GM18507 (cell line): ENCODE measurements around the gene GABRE.
"Not testable (repeated sequence)": the region's sequence is repeated elsewhere in the genome, so short reads cannot be mapped to it uniquely, and the experiment has no call there.

ENCODE experiments used
- DNase-seq: peaks from one replicate; pipeline ENCODE4 v3.0.0; 2011; ENCODE audit warnings: low read depth; ENCODE audit not compliant: insufficient read length; ENCODE audit errors: extremely low spot score
- FAIRE-seq: peaks from 2 replicates; lab custom pipeline; 2011; peaks lifted over from hg19 to GRCh38; lab: Jason Lieb, UNC

GABRE gene

GRCh38 chrX:151973060-151973661 is 1.3 kb downstream of the GABRE start:
- no peak for FAIRE-seq

GRCh38 chrX:151970661-151971060 is 3.8 kb downstream of the GABRE start:
- DNase-seq (no peak), FAIRE-seq (no peak)

More at GRCh38 chrX:151973060-151973661, 1.3 kb downstream of the GABRE start:
- no peak for DNase-seq

DNA sequence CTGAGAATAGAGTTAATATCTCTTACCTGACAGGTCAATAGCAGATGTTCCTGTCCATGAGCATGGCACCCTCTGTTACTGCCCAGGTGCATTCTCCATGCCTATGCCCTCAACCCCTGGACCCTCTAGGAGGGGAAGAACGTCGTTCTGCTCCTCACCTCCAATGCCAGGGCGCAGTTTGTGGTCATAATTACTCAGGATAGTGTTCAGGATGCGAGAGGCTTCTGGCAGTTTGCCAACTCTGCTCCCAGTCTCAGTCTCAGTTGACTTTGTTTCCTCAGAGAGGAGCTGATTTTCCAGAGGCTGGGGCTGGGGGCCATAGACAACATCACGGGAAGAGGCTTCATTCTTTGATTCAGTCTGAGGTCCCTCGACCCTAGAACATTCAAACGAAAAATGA is 4.4 kb downstream of the GABRE start:
- DNase-seq: no peak
- no peak for FAIRE-seq

GRCh38 chrX:151966236-151966635 is 8.2 kb downstream of the GABRE start:
- DNase-seq (no peak), FAIRE-seq (no peak)

GRCh38 chrX:151962034-151962433 is 12.4 kb downstream of the GABRE start:
- FAIRE-seq (no peak), DNase-seq (no peak)

- DNase-seq (no peak), FAIRE-seq (no peak)
Observed at GRCh38 chrX:151958101-151958500, 16.4 kb downstream of the GABRE start.

GRCh38 chrX:151954730-151955129 is 19.7 kb downstream of the GABRE start:
- no peak for FAIRE-seq

GRCh38 chrX:151938172-151938571 is 36.3 kb downstream of the GABRE start:
- no peak for DNase-seq
- no peak for FAIRE-seq

More at GRCh38 chrX:151954730-151955129, 19.7 kb downstream of the GABRE start:
- DNase-seq: no peak

- DNase-seq (no peak), FAIRE-seq (no peak)
Observed at GRCh38 chrX:151935358-151935757, 39.1 kb downstream of the GABRE start.

DNA sequence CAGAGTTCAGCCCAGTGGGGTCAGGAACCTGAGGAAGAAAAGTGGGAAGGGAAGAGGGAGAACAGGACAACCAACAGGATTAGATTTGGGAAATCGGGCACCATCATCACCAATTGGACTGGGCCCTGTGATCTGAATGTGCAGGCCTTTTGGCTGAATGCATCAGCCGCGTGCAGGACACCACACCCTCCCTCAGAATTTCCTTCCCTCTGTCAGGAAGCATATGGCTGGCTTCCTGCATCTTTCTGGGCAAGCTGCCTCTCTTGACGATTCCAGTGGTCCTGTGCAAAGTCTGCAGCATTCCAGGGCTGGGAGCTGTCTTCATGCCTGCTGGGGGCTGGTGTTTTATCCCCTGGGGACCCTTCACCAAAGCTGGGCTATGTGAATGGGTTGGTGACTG is 45.4 kb downstream of the GABRE start:
- DNase-seq: no peak
- no peak for FAIRE-seq

DNA sequence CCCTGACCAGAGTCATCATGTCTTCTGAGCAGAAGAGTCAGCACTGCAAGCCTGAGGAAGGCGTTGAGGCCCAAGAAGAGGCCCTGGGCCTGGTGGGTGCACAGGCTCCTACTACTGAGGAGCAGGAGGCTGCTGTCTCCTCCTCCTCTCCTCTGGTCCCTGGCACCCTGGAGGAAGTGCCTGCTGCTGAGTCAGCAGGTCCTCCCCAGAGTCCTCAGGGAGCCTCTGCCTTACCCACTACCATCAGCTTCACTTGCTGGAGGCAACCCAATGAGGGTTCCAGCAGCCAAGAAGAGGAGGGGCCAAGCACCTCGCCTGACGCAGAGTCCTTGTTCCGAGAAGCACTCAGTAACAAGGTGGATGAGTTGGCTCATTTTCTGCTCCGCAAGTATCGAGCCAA is 50.8 kb downstream of the GABRE start:
- DNase-seq (no peak), FAIRE-seq (no peak)

- no peak for FAIRE-seq
- no peak for DNase-seq
Observed at GRCh38 chrX:151922692-151923091, 51.8 kb downstream of the GABRE start.

- no peak for DNase-seq
- FAIRE-seq: no peak
Observed at GRCh38 chrX:151921866-151922265, 52.6 kb downstream of the GABRE start.

GRCh38 chrX:151921292-151921691 is 53.2 kb downstream of the GABRE start:
- FAIRE-seq (no peak), DNase-seq (no peak)

DNA sequence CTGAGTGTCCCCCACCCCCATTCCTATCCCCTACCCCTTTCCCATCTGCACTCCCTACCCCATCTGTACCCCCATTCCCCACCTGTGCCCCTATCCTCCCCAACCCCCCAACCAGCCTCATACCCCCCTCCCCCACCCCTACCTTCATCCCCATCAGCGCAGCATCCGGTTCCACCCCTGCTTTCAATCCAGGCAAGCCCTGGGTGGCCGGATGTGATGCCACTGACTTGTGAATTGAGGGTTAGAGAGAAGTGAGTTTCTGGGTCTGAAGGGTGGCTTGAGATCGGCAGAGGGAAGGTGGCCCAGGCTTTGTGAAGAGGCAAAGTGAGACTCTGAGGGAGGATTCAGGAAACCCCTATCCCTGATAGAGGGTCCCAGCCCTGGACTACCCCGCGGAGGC is 53.9 kb downstream of the GABRE start:
- DNase-seq (no peak), FAIRE-seq (no peak)

GRCh38 chrX:151920101-151920500 is 54.4 kb downstream of the GABRE start:
- DNase-seq (no peak), FAIRE-seq (no peak)

DNA sequence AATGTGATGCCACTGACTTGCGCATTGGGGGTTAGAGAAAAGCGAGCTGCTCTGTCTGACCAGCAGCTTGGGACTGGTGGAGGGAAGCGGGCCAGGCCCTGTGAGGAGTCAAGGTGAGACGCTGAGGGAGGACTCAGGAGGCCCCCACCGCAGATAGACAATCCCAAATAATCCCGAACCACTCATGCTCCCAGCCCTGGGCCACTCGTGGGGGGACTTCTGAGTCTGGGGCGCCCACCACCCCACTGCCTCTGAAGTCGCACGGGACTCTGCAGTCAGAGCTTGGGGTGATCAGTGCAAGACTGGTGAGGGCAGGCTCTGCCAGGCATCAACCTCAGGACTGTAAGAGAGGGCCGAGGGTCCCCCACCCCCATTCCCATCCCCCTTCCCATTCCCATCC is 54.9 kb downstream of the GABRE start:
- DNase-seq (no peak), FAIRE-seq (no peak)

DNA sequence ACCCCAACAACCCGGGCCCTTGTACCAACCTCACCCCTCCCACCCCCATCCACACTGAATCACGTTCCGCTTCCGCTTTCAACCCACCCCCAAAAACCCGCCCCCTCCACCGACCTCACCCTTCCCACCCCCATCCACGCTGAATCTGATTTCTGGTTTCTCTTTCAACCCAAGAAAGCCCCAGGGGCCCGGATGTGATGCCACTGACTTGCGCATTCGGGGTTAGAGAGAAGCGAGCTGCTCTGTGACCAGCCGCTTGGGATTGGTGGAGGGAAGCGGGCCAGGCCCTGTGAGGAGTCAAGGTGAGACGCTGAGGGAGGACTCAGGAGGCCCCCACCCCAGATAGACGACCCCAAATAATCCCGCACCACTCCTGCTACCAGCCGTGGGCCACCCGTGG is 55.7 kb downstream of the GABRE start:
- DNase-seq, FAIRE-seq: not testable (repeated sequence)

GRCh38 chrX:151912780-151913179 is 61.7 kb downstream of the GABRE start, which contains the start of gene MAGEA4:
Gene MAGEA4 (plus strand): TSS chrX:151912889. CDS start chrX:151923665, 10,776 bp downstream.
- DNase-seq: no peak
- no peak for FAIRE-seq

DNA sequence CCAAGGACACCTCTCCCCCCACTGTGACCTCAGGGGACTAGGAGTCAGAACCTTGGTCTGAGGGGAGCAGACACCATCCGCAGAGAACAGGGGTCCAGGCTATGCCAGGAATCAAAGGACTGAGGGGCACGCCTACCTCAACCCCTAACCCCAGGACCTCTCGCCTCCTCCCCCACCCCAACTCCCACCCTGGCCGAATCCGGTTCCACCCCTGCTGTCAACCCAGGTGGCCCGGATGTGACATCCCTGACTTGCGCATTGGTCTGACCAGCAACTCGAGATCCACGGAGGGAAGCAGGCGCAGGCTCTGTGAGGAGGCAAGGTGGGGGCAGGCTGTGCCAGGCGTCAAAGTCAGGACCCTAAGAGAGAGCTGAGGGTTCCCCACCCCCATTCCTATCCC is 62.3 kb downstream of the GABRE start:
- DNase-seq: no peak
- FAIRE-seq: no peak

DNA sequence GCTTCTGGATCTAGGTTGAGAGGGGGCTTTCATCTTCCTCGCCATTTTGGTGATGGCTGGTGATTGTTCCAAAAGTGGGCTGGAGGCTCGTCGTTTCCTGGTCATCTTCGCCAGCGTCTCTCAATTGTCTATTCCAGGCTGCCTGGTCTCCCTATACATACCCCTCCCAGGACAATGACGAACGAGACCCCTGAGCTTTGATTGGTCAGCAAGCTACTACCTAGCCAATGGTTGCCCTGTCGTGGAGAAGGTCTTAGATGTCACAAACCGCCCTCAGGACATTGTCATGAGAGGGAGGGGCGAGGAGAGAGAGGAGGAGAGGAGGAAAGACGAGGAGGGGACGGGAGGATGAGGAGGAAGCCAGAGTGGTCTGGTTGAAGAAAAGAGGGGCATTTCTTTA is 69.5 kb downstream of the GABRE start:
- no peak for DNase-seq
- FAIRE-seq: no peak
